CD4-positive, alpha-beta T cell treated with Interleukin-6 at 100 ng/mL for 8 hours (primary cell): Measurements from ENCODE around the gene BNIP1.
"Not testable (repeated sequence)": the region's sequence is repeated elsewhere in the genome, so short reads cannot be mapped to it uniquely, and the experiment has no call there.

Experiments
- DNase-seq: peaks from one replicate; pipeline ENCODE4 v3.0.0-alpha.2; 2020; ENCODE audit warnings: mixed read lengths, low spot score

The BNIP1 gene, protein sequence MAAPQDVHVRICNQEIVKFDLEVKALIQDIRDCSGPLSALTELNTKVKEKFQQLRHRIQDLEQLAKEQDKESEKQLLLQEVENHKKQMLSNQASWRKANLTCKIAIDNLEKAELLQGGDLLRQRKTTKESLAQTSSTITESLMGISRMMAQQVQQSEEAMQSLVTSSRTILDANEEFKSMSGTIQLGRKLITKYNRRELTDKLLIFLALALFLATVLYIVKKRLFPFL

GRCh38 chr5:173144200-173145176 lies at the start of gene BNIP1:
Gene BNIP1 (plus strand): TSS chr5:173144531. CDS start chr5:173144546, 15 bp downstream.
- peak; percentile 95 for DNase-seq

DNA sequence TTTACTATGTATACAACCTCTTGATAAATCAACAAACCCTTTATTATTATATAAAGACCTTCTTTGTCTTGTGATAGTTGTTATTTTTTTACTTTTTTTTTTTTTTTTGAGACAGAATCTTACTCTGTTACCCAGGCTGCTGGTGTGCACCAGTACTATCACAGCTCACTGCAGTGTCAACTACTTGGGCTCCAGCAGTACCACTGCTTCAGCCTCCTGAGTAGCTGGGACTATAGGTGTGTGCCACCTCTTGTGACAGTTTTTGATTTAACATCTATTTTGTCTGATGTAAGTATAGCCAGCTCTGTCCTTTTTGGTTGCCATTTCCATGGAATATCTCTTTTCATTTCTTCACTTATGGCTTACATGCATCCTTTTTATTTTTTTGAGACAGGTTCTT lies 45.5 kb upstream of the BNIP1 start:
- DNase-seq = no peak

DNA sequence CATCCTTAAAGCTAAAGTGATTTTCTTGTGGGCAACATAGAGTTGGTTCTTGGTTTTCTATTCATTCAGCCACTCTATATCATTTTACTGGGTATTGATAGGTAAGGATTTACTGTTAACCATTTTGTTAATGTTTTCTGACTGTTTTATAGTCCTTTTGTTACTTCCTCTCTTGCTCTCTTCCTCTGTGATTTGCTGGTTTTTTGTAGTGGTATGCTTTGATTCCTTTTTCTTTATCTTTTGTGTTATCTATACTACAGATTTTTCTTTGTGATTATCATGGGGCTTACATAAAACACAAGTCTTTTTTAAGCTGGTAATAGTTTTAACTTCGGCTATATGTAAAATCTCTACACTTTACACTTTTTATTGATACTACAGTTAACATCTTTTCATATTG lies 44.9 kb upstream of the BNIP1 start:
- DNase-seq = no peak

DNA sequence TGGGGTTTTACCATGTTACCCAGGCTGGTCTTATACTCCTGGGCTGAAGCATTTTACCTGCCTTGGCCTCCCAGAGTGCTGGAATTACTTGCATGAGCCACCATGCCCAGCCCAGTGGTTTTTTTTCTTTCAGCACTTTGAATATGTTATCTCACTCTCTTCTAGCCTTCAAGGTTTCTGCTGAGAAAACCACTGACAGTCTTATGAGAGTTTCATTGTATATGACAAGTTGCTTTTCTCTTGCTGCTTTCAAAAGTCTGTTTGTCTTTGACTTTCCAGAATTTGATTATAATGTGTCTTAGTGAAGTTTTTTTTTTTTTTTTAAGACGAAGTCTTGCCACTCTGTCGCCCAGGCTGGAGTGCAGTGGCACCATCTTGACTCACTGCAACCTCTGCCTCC lies 43.1 kb upstream of the BNIP1 start:
- no peak for DNase-seq

GRCh38 chr5:173103411-173103810 lies 40.9 kb upstream of the BNIP1 start:
- DNase-seq = no peak

GRCh38 chr5:173108914-173109313 lies 35.4 kb upstream of the BNIP1 start:
- no peak for DNase-seq

- no peak for DNase-seq
These were observed 29.8 kb upstream of the BNIP1 start for GRCh38 chr5:173114536-173114935.

GRCh38 chr5:173119719-173120118 lies 24.6 kb upstream of the BNIP1 start:
- DNase-seq = no peak

- DNase-seq = no peak
These were observed 20.9 kb upstream of the BNIP1 start for GRCh38 chr5:173123416-173123815.

GRCh38 chr5:173132166-173132565 lies 12.2 kb upstream of the BNIP1 start:
- not testable (repeated sequence) for DNase-seq

DNA sequence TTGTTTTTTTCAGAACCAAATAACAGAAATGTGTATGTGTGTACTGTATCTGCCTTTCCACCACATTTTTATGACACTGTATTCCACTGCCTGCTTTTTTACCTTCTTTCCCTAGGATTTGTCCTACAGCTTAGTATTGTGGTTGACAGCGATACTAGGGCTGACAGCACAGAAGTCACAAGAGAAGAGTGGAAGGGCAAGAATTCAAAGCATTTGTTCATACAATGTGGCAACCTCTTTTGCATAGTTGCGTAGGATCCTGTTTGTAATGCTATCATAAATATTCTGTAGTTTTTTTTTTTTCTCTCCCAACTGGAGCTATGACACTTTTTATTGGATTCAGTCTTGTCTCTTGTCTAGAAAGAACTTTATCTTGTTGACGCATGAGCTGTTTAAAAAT lies 5.6 kb upstream of the BNIP1 start:
- DNase-seq = no peak

DNA sequence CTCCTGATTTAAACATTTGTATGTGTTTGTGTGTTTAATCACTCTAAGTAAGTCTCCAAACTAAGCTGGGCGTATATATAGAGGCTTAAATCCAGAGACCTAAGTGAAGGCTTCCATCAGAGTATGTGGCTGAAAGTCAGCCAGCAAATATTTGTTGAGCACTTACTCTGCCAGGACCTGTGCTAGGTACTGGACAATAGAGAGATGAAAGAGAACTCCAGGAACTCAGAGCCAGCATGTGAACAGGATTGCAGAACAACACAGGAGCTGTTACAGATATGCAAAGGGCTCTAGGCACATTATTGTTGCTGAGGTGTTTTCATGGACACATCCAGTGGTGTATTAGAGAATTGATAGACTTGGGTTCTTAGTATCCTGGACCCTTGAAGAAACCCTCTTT lies 4.7 kb upstream of the BNIP1 start:
- DNase-seq = no peak

DNA sequence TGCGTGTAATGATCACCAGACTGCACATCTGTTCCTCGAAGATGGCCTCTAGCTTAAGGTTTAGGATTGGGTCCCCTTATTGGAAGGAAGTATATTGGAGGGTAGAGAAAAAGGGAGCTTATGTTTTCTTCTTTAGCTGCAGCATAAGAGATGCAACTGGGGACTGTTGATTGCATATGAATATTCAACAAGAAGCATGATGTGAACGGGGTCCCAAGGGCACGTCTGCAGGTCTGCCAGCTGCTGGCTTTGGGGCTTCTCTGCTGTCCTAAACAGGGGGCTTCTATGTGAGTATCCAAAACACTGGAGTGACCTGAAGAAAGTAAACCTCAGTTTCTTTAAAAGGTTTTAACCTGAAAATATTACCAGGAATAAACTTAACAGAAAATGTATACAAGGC lies 3.6 kb upstream of the BNIP1 start:
- DNase-seq = no peak

GRCh38 chr5:173143567-173143966 lies 764 bp upstream of the BNIP1 start:
- DNase-seq = no peak

- no peak for DNase-seq
These were observed 4.0 kb downstream of the BNIP1 start for GRCh38 chr5:173148354-173148753.

GRCh38 chr5:173152547-173152946 lies 8.2 kb downstream of the BNIP1 start:
- no peak for DNase-seq

GRCh38 chr5:173153842-173154241 lies 9.5 kb downstream of the BNIP1 start:
- no peak for DNase-seq

DNA sequence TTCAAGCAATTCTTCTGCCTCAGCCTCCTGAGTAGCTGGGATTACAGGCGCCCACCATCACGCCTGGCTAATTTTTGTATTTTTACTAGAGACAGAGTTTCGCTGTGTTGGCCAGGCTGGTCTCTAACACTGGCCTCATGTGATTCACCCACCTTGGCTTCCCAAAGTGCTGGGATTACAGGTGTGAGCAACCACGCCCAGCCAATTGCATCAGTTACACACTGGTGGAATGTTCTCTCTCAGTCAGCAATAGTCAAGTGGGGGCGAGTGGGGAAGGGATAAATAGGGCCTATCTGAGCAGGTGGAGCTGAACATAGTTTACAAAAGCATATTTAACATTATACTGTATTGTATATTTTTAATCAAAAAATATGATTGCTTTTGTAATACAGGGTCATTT lies 10.3 kb downstream of the BNIP1 start:
- not testable (repeated sequence) for DNase-seq

DNA sequence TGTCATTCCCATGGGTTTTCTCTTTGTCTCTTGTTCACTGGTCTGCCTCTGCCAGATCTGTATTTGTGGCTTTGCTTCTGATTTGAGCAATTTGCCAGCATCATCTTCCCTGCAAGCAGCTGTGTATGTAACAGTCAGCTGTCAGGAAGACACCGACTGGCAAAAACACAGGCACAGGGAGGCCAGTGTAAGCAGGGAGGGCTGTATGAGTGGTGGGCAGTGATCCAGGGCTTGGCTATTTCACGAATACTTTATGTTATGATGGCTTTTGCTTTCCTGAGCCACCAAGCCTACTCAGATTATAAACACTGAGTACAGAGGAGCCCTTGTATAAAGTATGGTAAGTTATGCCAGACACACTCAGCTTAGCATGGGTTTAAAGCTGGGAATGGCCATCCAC lies 11.6 kb downstream of the BNIP1 start:
- no peak for DNase-seq

GRCh38 chr5:173158366-173158765 lies 14.0 kb downstream of the BNIP1 start:
- no peak for DNase-seq

- no peak for DNase-seq
These were observed 14.9 kb downstream of the BNIP1 start for GRCh38 chr5:173159256-173159655.

DNA sequence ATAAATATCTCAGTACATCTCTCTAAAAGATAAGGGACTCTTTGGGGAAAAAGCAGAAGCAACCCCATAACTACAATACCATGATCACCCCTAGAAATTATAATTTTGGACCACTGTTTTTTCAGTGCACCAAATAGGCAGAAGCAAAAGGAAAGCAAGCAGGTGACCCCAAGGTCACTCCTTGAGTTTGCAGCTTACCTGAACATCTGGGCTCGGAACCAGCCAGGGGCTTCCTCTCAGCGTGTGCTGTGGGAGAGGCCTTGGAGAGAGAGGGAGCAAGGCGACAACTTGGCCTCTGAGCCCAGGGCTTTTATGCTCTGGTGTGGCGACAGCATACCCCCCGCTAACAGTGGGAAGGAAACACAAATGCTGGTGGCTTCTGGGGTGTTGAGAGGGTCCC lies 16.8 kb downstream of the BNIP1 start:
- no peak for DNase-seq

DNA sequence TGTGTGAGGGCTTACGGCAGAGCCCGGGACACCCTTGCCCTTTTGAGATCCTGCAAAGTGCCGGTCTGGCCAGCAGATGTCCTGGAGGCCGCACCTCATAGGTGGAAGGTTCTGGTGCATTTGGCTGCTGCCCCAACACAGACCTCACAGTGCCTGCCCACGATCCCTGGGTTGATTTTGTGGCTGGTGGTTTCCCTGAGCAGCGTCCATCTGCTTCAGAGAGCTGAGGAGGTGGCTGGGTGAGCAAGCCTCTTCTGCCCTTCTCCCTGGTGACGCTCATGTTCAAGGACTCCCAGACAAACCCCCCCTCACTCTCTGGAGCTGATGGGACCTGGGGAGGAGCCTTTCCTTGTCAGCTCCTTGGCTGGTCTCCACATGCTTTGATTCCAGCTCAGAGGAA lies 18.9 kb downstream of the BNIP1 start:
- DNase-seq = no peak
